Left ventricle myocardium inferior (tissue), 1 donor: ENCODE results near the gene MMD2. TPM values are rescaled to one million over a fixed set of nuclear protein-coding genes. Genes with fewer than 3 reads are reported as not detected.

ENCODE experiments used
- DNase-seq: peaks from one replicate; pipeline ENCODE4 v3.0.0-alpha.2; 2020
- H3K27ac ChIP-seq: fragments of 200-600 bp; replicated peaks from 2 replicates; pipeline ENCODE4 v1.8.0; 2021
- H3K27me3 ChIP-seq: fragments of 200-600 bp; 2 replicates; pipeline ENCODE4 v1.8.0; 2021; ENCODE audit warnings: low read depth
- H3K36me3 ChIP-seq: fragments of 200-600 bp; 2 replicates; pipeline ENCODE4 v1.8.0; 2021
- H3K4me1 ChIP-seq: fragments of 200-600 bp; 2 replicates; pipeline ENCODE4 v1.8.0; 2021
- H3K4me3 ChIP-seq: fragments of 200-600 bp; 2 replicates; pipeline ENCODE4 v1.8.0; 2021; ENCODE audit warnings: mild to moderate bottlenecking, moderate library complexity
- H3K9me3 ChIP-seq: fragments of 200-600 bp; replicated peaks from 2 replicates; pipeline ENCODE4 v1.8.0; 2021
- CTCF ChIP-seq: fragments of 200-600 bp; IDR thresholded peaks from 2 replicates; pipeline ENCODE4 v1.8.0; 2021; ENCODE audit warnings: antibody characterized with exemption, mild to moderate bottlenecking, borderline replicate concordance
- intact Hi-C: fragments of 100-400 bp; cut with micrococcal nuclease; formaldehyde crosslinking; loops from one replicate; pipeline ENCODE4 v1.11.0; 2022
- total RNA-seq: library from RNA; stranded (reverse); fragmentation: NEBNext Ultra II Directional; extraction: Animal tissue kit (Norgen Biotek cat#: 25700); gene quantifications from one replicate; pipeline ENCODE4 v1.2.1, GENCODE V29; 2021
- donor health status: DM: no; HTN: yes; CAD: no; lungs with severe emphysema.

Gene MMD2
- total RNA-seq, 1 donor from 2014 or later = not detected

- Histone ChIP-seq H3K4me3 (no peak overlapping the region), H3K36me3 (no peaks in the 10 kb centered on the region), H3K9me3 (no peaks in the 10 kb centered on the region), H3K27ac (no peak overlapping the region), H3K4me1 (no peaks in the 10 kb centered on the region), H3K27me3 (peaks cover 73% of the 10 kb centered on the region)
- intact Hi-C loops = no loop called here
- no peak for TF ChIP-seq CTCF
- no peak for DNase-seq
These were observed 30.5 kb downstream of the MMD2 start for GRCh38 chr7:4928445-4928844.

GRCh38 chr7:4919969-4920766 lies 38.8 kb downstream of the MMD2 start:
- TF ChIP-seq CTCF = no peak
- Histone ChIP-seq H3K4me3 (no peak overlapping the region), H3K9me3 (peaks cover 13% of the 10 kb centered on the region), H3K27me3 (peaks cover 51% of the 10 kb centered on the region), H3K27ac (no peak overlapping the region), H3K4me1 (no peaks in the 10 kb centered on the region), H3K36me3 (no peaks in the 10 kb centered on the region)
- no peak for DNase-seq
- intact Hi-C loops = no loop called here

- intact Hi-C loops = no loop called here
- Histone ChIP-seq H3K4me1 (no peaks in the 10 kb centered on the region), H3K4me3 (no peak overlapping the region), H3K27ac (no peak overlapping the region), H3K36me3 (no peaks in the 10 kb centered on the region), H3K27me3 (peaks cover 30% of the 10 kb centered on the region), H3K9me3 (peaks cover 13% of the 10 kb centered on the region)
- DNase-seq = no peak
- no peak for TF ChIP-seq CTCF
These were observed 42.9 kb downstream of the MMD2 start for GRCh38 chr7:4916113-4916512.

GRCh38 chr7:4911111-4911828 lies 47.7 kb downstream of the MMD2 start:
- no peaks in the 10 kb centered on the region for H3K36me3 ChIP-seq
- no peak overlapping the region for H3K27ac ChIP-seq
- H3K9me3 ChIP-seq = no peaks in the 10 kb centered on the region
- no peak overlapping the region for H3K4me3 ChIP-seq
- no peaks in the 10 kb centered on the region for H3K4me1 ChIP-seq
- intact Hi-C loops = no loop called here
- no peak for DNase-seq
- TF ChIP-seq CTCF = no peak
- peaks cover 31% of the 10 kb centered on the region for H3K27me3 ChIP-seq

GRCh38 chr7:4906682-4907081 lies 52.3 kb downstream of the MMD2 start:
- no peak overlapping the region for H3K4me3 ChIP-seq
- no peaks in the 10 kb centered on the region for H3K9me3 ChIP-seq
- no peaks in the 10 kb centered on the region for H3K4me1 ChIP-seq
- intact Hi-C loops = no loop called here
- H3K27ac ChIP-seq = no peak overlapping the region
- H3K27me3 ChIP-seq = peaks cover 59% of the 10 kb centered on the region
- DNase-seq = no peak
- TF ChIP-seq CTCF = no peak
- H3K36me3 ChIP-seq = no peaks in the 10 kb centered on the region
